ENCODE data around the gene PCNT.
"Not testable (repeated sequence)": the region's sequence is repeated elsewhere in the genome, so short reads cannot be mapped to it uniquely, and the experiment has no call there.

PCNT gene

GRCh38 chr21:46399129-46399528, 75.2 kb downstream of the PCNT start:
- ChIA-PET POLR2A (ENCODE audit: low non-redundant PET) (no interaction called here), CTCF (no interaction called here)
- H3K27ac ChIP-seq = no peak overlapping the region
- no peak for TF ChIP-seq CTCF (conservative IDR thresholded peaks at IDR 0.05; ENCODE audit: low read depth)
- no peak for DNase-seq (ENCODE audit: low spot score)

GRCh38 chr21:46399686-46400085, 75.7 kb downstream of the PCNT start:
- no peak for TF ChIP-seq CTCF (conservative IDR thresholded peaks at IDR 0.05; ENCODE audit: low read depth)
- DNase-seq (ENCODE audit: low spot score) = no peak
- ChIA-PET CTCF (no interaction called here), POLR2A (ENCODE audit: low non-redundant PET) (no interaction called here)
- H3K27ac ChIP-seq = no peak overlapping the region

GRCh38 chr21:46401186-46401910, 77.4 kb downstream of the PCNT start:
- TF ChIP-seq CTCF (conservative IDR thresholded peaks at IDR 0.05; ENCODE audit: low read depth) = no peak
- POLR2A ChIA-PET (ENCODE audit: low non-redundant PET) = no interaction called here
- DNase-seq (ENCODE audit: low spot score) = no peak
- no peak overlapping the region for H3K27ac ChIP-seq
- CTCF ChIA-PET = interaction anchor here (1.0 kb wide), 1 partner anchor 11 kb away, joined by 3 read pairs; no protein-coding TSS in a partner anchor

GRCh38 chr21:46402421-46402820, 78.5 kb downstream of the PCNT start:
- ChIA-PET POLR2A (ENCODE audit: low non-redundant PET) (no interaction called here), CTCF (interaction anchor here (0.6 to 1.0 kb wide), 3 partner anchors 10 to 128 kb away, joined by 3 to 4 read pairs (median 3); no protein-coding TSS in a partner anchor)
- no peak overlapping the region for H3K27ac ChIP-seq
- TF ChIP-seq CTCF (conservative IDR thresholded peaks at IDR 0.05; ENCODE audit: low read depth) = no peak
- no peak for DNase-seq (ENCODE audit: low spot score)

- DNase-seq (ENCODE audit: low spot score); H3K27ac ChIP-seq; POLR2A ChIA-PET (ENCODE audit: low non-redundant PET); CTCF ChIA-PET: not testable (repeated sequence)
Observed at GRCh38 chr21:46403234-46403811, 79.4 kb downstream of the PCNT start.

- POLR2A ChIA-PET (ENCODE audit: low non-redundant PET) = no interaction called here
- CTCF ChIA-PET = no interaction called here
- DNase-seq (ENCODE audit: low spot score) = no peak
- H3K27ac ChIP-seq = no peak overlapping the region
- TF ChIP-seq CTCF (conservative IDR thresholded peaks at IDR 0.05; ENCODE audit: low read depth) = no peak
Observed at GRCh38 chr21:46404306-46404705, 80.3 kb downstream of the PCNT start.

- no peak for TF ChIP-seq CTCF (conservative IDR thresholded peaks at IDR 0.05; ENCODE audit: low read depth)
- DNase-seq (ENCODE audit: low spot score) = no peak
- ChIA-PET POLR2A (ENCODE audit: low non-redundant PET) (no interaction called here), CTCF (interaction anchor here (0.6 kb wide), 1 partner anchor 23 kb away, joined by 3 read pairs; no protein-coding TSS in a partner anchor)
- H3K27ac ChIP-seq = no peak overlapping the region
Observed at GRCh38 chr21:46406001-46406400, 82.0 kb downstream of the PCNT start.
